Measurements from ENCODE around the gene GADD45G. TPM values are rescaled to one million over a fixed set of nuclear protein-coding genes. Genes with fewer than 3 reads are reported as not detected.

The GADD45G gene
- total and polyA plus RNA-seq, 12 donors: 9.4 to 125 (median 21.2) TPM

DNA sequence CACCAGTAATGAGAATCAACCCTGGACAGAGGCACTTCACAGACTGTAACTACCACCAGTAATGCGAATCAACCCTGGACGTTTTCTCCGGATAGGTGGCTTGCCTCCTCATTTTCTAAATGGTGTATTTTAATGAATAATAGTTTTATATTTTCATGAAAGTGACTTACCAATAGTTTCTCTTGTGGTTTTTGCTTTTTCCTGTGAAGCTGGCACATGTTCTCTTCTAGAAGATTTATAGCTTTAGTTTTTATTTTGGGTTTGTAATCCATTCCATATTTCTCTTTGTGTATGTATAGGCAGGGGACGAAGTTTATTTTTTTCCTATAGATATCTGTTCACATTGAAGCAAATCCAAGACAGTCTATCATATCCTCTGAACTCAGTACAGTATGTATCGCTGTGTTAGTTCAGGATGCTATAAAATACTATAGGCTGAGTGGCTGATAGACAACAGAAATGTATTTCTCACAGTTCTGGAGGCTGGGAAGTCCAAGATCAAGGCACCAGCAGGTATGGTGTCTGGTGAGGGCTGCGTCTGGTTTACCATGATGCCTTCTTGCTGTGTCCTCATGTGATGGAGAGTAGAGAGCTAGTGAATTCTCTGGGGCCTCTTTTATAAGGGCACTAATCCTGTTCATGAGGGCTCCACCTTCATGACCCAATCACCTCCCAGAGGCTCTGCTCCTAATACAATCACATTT lies 46.5 kb upstream of the GADD45G start:
- ATAC-seq: no peak
- peaks cover 0 to 5% (median 0%) of the 10 kb centered on the region in 11 donors for H3K9me3 ChIP-seq
- DNase-seq: no peak
- intact Hi-C loops (cut with DNase I): no loop called here
- TF ChIP-seq, protein P1, sequence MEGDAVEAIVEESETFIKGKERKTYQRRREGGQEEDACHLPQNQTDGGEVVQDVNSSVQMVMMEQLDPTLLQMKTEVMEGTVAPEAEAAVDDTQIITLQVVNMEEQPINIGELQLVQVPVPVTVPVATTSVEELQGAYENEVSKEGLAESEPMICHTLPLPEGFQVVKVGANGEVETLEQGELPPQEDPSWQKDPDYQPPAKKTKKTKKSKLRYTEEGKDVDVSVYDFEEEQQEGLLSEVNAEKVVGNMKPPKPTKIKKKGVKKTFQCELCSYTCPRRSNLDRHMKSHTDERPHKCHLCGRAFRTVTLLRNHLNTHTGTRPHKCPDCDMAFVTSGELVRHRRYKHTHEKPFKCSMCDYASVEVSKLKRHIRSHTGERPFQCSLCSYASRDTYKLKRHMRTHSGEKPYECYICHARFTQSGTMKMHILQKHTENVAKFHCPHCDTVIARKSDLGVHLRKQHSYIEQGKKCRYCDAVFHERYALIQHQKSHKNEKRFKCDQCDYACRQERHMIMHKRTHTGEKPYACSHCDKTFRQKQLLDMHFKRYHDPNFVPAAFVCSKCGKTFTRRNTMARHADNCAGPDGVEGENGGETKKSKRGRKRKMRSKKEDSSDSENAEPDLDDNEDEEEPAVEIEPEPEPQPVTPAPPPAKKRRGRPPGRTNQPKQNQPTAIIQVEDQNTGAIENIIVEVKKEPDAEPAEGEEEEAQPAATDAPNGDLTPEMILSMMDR (IDR thresholded peaks at IDR 0.05): no peak
- peaks cover 0 to 8% (median 4%) of the 10 kb centered on the region in 7 donors for H3K27me3 ChIP-seq
- no peak overlapping the region for H3K4me3 ChIP-seq
- H3K36me3 ChIP-seq: no peaks in the 10 kb centered on the region
- 89% methylated on average over 6 of the region's 6 CpGs for WGBS, 2 donors
- H3K27ac ChIP-seq: no peak overlapping the region
- peaks cover 0 to 40% (median 3%) of the 10 kb centered on the region in 9 donors for H3K4me1 ChIP-seq

DNA sequence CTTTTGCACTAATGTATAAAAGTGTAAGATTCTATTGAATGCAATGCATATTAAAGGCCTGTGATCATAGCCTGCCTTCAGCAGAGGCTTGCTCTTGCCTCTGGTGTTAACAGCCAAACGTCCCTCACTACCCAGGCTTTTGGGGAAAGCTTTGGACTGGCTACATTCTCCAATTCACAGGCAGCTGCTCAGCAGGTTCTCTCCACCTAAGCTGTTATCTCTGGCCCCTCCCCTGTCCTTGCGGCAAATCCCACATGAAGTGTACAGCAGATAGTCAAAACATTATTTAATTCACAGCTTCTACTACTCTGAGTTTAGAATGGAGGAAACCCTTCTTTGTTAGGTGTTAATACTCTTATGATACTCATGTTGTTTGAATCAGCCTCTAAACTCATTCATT lies 45.9 kb upstream of the GADD45G start:
- intact Hi-C loops (cut with DNase I): no loop called here
- H3K36me3 ChIP-seq: no peaks in the 10 kb centered on the region
- WGBS, 2 donors: 60 to 62% methylated on average over 2 of the region's 2 CpGs
- H3K4me1 ChIP-seq: peaks cover 0 to 35% (median 3%) of the 10 kb centered on the region in 9 donors
- TF ChIP-seq, protein P1 (IDR thresholded peaks at IDR 0.05): no peak
- ATAC-seq (no peak), DNase-seq (no peak)
- peaks cover 0 to 9% (median 4%) of the 10 kb centered on the region in 7 donors for H3K27me3 ChIP-seq
- peaks cover 0 to 5% (median 0%) of the 10 kb centered on the region in 11 donors for H3K9me3 ChIP-seq
- no peak overlapping the region for H3K27ac ChIP-seq
- H3K4me3 ChIP-seq: no peak overlapping the region

- no peak for ATAC-seq
- 76% methylated on average over 10 of the region's 10 CpGs for WGBS, 2 donors
- no peak overlapping the region for H3K4me3 ChIP-seq
- TF ChIP-seq, protein P1 (IDR thresholded peaks at IDR 0.05): no peak
- no peak overlapping the region for H3K27ac ChIP-seq
- peaks cover 0 to 14% (median 6%) of the 10 kb centered on the region in 7 donors for H3K27me3 ChIP-seq
- intact Hi-C loops (cut with DNase I): no loop called here
- no peak for DNase-seq
- H3K4me1 ChIP-seq: peaks cover 0 to 3% (median 0%) of the 10 kb centered on the region in 9 donors
- H3K9me3 ChIP-seq: peaks cover 0 to 9% (median 0%) of the 10 kb centered on the region in 11 donors
- no peaks in the 10 kb centered on the region for H3K36me3 ChIP-seq
Observed at GRCh38 chr9:89562186-89562814, 42.5 kb upstream of the GADD45G start.

DNA sequence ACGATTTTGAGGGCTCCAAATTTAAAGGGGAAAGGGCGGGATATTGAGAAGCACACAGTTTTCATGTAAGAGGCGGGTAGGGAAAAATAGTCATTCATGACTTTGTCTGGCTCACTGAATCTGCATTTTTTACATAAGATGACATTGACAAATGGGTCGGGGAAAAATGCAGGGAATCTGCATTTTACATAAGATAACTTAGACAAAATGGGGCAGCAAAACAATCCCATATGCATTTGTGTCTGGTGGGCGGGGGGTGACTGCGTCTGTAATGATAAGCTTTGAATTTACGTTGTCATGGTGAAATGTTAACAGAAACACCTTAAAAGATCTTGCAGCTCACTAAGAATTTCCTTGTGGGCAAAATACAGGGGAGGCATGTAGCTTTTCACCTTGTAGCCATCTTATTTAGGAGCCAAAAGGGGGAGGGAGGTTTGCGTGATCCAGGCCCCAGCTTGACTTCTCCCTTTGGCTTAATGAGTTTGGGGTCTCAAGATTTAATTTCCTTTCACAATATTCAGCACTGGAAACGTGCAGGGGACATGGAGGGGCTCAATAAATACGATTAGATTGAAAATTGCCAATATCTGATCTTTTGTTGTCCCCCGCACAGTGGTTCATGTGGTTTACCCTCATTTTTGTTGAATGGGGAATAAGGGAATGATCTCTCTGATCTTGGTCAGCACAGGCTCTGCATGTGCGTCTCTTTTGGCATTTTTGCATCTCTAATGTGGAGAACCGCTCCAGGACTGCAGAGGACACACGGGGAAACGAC lies 41.1 kb upstream of the GADD45G start:
- Histone ChIP-seq H3K36me3 (no peaks in the 10 kb centered on the region), H3K4me1 (no peaks in the 10 kb centered on the region), H3K27ac (no peak overlapping the region), H3K9me3 (peaks cover 0 to 4% (median 0%) of the 10 kb centered on the region in 11 donors), H3K27me3 (peaks cover 0 to 13% (median 6%) of the 10 kb centered on the region in 7 donors), H3K4me3 (no peak overlapping the region)
- DNase-seq (no peak), ATAC-seq (no peak)
- 75 to 77% methylated on average over 15 of the region's 15 CpGs for WGBS, 2 donors
- intact Hi-C loops (cut with DNase I): no loop called here
- TF ChIP-seq, protein P1 (IDR thresholded peaks at IDR 0.05): no peak
